Liver (tissue), 9 donors: ENCODE measurements around the gene AREL1. TPM values are rescaled to one million over a fixed set of nuclear protein-coding genes. Genes with fewer than 3 reads are reported as not detected.

Experiments used
- DNase-seq: peaks from one replicate; pipeline ENCODE4 v3.0.0-alpha.2; 2017; ENCODE audit warnings: low spot score
- H3K27ac ChIP-seq, 2 donors: one replicate each; pipeline ENCODE4 v1.7.0; 2013; ENCODE audit warnings: inconsistent platforms in 2 of 2, low read length in 2 of 2, control low read depth in 1 of 2, low read depth in 1 of 2, mild to moderate bottlenecking in 1 of 2
- H3K27me3 ChIP-seq, 4 donors: one replicate each; pipeline versions ENCODE4 v1.6.1 to v1.7.0; 2013; ENCODE audit warnings: low read length in 3 of 4, inconsistent platforms in 1 of 4, mild to moderate bottlenecking in 1 of 4, moderate library complexity in 1 of 4; ENCODE audit not compliant: control insufficient read depth in 4 of 4, insufficient read depth in 4 of 4
- H3K36me3 ChIP-seq, 4 donors: one replicate each; pipeline versions ENCODE4 v1.6.1 to v1.7.0; 2013; ENCODE audit warnings: low read length in 3 of 4, mild to moderate bottlenecking in 3 of 4, low read depth in 1 of 4, moderate library complexity in 1 of 4; ENCODE audit not compliant: control insufficient read depth in 4 of 4, insufficient read depth in 3 of 4
- H3K4me1 ChIP-seq, 4 donors: one replicate each; pipeline versions ENCODE4 v1.6.1 to v1.7.0; 2013; ENCODE audit warnings: low read length in 3 of 4, mild to moderate bottlenecking in 3 of 4, moderate library complexity in 1 of 4; ENCODE audit not compliant: control insufficient read depth in 4 of 4, insufficient read depth in 4 of 4
- H3K4me3 ChIP-seq, 3 donors: one replicate each; pipeline versions ENCODE4 v1.6.1 to v1.7.0; 2013; ENCODE audit warnings: low read length in 3 of 3, control low read depth in 1 of 3, low read depth in 1 of 3, mild to moderate bottlenecking in 1 of 3
- H3K9ac ChIP-seq, 2 donors: one replicate each; pipeline ENCODE4 v1.7.0; 2013; ENCODE audit warnings: low read length in 2 of 2, mild to moderate bottlenecking in 2 of 2, moderate library complexity in 2 of 2, control low read depth in 1 of 2, low read depth in 1 of 2
- H3K9me3 ChIP-seq, 4 donors: one replicate each; pipeline versions ENCODE4 v1.6.1 to v1.7.0; 2013; ENCODE audit warnings: low read length in 3 of 4; ENCODE audit not compliant: control insufficient read depth in 4 of 4
- ATF3 ChIP-seq: IDR thresholded peaks from 2 replicates; pipeline ENCODE4 v1.6.1; 2016; ENCODE audit warnings: antibody characterized with exemption
- EGR1 ChIP-seq, 2 donors: IDR thresholded peaks; 2 replicates each; pipeline ENCODE4 v1.6.1; 2016 to 2018; ENCODE audit warnings: antibody characterized with exemption in 2 of 2, low read depth in 2 of 2
- FOXA1 ChIP-seq: IDR thresholded peaks from 2 replicates; pipeline ENCODE4 v1.6.1; 2016; ENCODE audit warnings: antibody characterized with exemption
- FOXA2 ChIP-seq: IDR thresholded peaks from 2 replicates; pipeline ENCODE4 v1.6.1; 2016; ENCODE audit warnings: antibody characterized with exemption
- GABPA ChIP-seq, 2 donors: IDR thresholded peaks in 1 of 2; conservative IDR thresholded peaks in 1 of 2; 2 replicates each; pipeline ENCODE4 v1.6.1; 2016; ENCODE audit warnings: antibody characterized with exemption in 2 of 2, mild to moderate bottlenecking in 1 of 2, moderate library complexity in 1 of 2
- HNF4A ChIP-seq, 2 donors: conservative IDR thresholded peaks; 2 replicates each; pipeline ENCODE4 v1.6.1; 2016; ENCODE audit warnings: antibody characterized with exemption in 2 of 2, mild to moderate bottlenecking in 2 of 2
- HNF4G ChIP-seq: IDR thresholded peaks from 2 replicates; pipeline ENCODE4 v1.6.1; 2016; ENCODE audit warnings: antibody characterized with exemption
- JUND ChIP-seq, 2 donors: IDR thresholded peaks; 2 replicates each; pipeline ENCODE4 v1.6.1; 2016; ENCODE audit warnings: antibody characterized with exemption in 2 of 2
- NR2F2 ChIP-seq: IDR thresholded peaks from 2 replicates; pipeline ENCODE4 v1.6.1; 2016; ENCODE audit warnings: antibody characterized with exemption
- RAD21 ChIP-seq, 2 donors: IDR thresholded peaks; 2 replicates each; pipeline ENCODE4 v1.6.1; 2016; ENCODE audit warnings: antibody characterized with exemption in 2 of 2, mild to moderate bottlenecking in 2 of 2
- REST ChIP-seq: IDR thresholded peaks from 2 replicates; pipeline ENCODE4 v1.6.1; 2016; ENCODE audit warnings: antibody characterized with exemption, mild to moderate bottlenecking
- RXRA ChIP-seq, 2 donors: IDR thresholded peaks; 2 replicates each; pipeline ENCODE4 v1.6.1; 2017 to 2018; ENCODE audit warnings: antibody characterized with exemption in 2 of 2, mild to moderate bottlenecking in 1 of 2
- SP1 ChIP-seq: IDR thresholded peaks from 2 replicates; pipeline ENCODE4 v1.6.1; 2018; ENCODE audit warnings: antibody characterized with exemption, mild to moderate bottlenecking
- TAF1 ChIP-seq: conservative IDR thresholded peaks from 2 replicates; pipeline ENCODE4 v1.6.1; 2016; ENCODE audit warnings: antibody characterized with exemption, mild to moderate bottlenecking
- YY1 ChIP-seq: IDR thresholded peaks from 2 replicates; pipeline ENCODE4 v1.6.1; 2016; ENCODE audit warnings: antibody characterized with exemption, mild to moderate bottlenecking
- ZBTB33 ChIP-seq: IDR thresholded peaks from 2 replicates; pipeline ENCODE4 v1.6.1; 2016; ENCODE audit warnings: antibody characterized with exemption
- WGBS: extraction: QIAGEN DNeasy Blood & Tissue Kit; methylation state at CpG from one replicate; pipeline ENCODE4 v1.1.7; 2013; 5-methylcytosine and 5-hydroxymethylcytosine counted together
- polyA plus RNA-seq, 2 donors: library from polyadenylated mRNA; stranded (reverse) in 1 of 2; unstranded in 1 of 2; fragments of 200-250 nt in 1 of 2; fragments of >200 nt in 1 of 2; fragmentation: Nextera tagmentation in 1 of 2; extraction: Ambion mirVana in 1 of 2; gene quantifications; one replicate each; pipeline versions ENCODE4 v1.2.1 to v1.2.3, GENCODE V29; 2013 to 2015
- total RNA-seq, 2 donors: library from RNA; depleted of rRNA; stranded (reverse); fragments of >200 nt; gene quantifications; one replicate each; pipeline ENCODE4 v1.2.3, GENCODE V29; 2014
- TF ChIP-seq, protein P1 (sequence below): IDR thresholded peaks from 2 replicates; pipeline ENCODE4 v1.6.1; 2016; ENCODE audit warnings: antibody characterized with exemption
- TF ChIP-seq, protein P2 (sequence below): fragments of 150-350 bp; IDR thresholded peaks from 2 replicates; pipeline ENCODE4 v1.5.1; 2017; ENCODE audit warnings: improper control_type of control experiment, low read depth, low read length; ENCODE audit not compliant: missing input control
- donor health status: healthy.
- donor health status: healthy.
- donor health status: healthy.
- donor health status: healthy.
- donor health status: healthy.

The AREL1 gene
- total and polyA plus RNA-seq, 4 donors: 5.6 to 26.6 (median 13.2) TPM

DNA sequence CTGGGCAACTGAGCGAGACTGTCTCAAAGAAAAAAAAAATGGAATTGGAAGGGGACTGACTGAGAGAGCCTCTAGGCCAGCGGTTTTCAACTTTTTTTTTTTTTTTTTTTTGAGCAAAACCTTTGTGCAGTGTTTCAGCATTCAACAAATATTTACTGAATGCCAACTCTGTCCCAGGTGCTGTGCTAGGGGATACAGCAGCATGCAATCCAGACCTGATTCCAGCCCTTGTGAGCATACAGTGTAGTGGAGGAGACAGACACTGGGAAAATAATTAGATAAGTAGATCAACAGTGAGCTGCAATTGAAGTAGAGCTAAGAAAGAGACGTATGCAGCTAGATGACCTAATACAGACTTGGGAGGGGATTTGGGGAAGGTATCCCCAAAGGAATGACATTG, 77.0 kb downstream of the AREL1 start (continued):
- peak; percentile 54 for TF ChIP-seq SP1

DNA sequence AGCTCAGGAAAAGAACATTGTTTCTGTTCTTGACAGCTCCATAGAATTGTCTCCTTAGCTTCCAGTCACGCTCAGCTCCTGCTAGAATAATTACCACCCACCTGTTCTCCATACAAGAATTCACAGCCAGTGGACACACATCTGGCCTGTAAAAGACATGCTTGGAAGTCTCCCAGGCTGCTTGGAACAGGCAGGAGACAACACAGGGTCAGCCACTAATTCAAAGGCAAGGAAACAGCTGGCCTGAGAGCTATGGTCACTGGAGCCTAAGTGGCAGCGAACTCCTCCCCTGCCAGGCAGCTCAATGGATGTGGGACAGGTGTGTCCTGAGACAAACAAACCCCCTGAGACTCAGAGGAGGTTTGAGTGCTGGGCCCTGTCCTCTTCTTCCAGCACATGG, 77.9 kb downstream of the AREL1 start:
- no peak for TF ChIP-seq GABPA (IDR thresholded peaks at IDR 0.05 in 1 of 2, conservative IDR thresholded peaks at IDR 0.05 in 1 of 2)
- no peak for TF ChIP-seq RXRA (IDR thresholded peaks at IDR 0.05)
- TF ChIP-seq REST: no peak
- no peak for TF ChIP-seq YY1
- TF ChIP-seq EGR1 (IDR thresholded peaks at IDR 0.05; ENCODE audit: low read depth in 2 of 2): no peak
- no peak for TF ChIP-seq HNF4A (conservative IDR thresholded peaks at IDR 0.05)
- no peak for TF ChIP-seq NR2F2
- TF ChIP-seq TAF1: no peak
- no peak for TF ChIP-seq RAD21 (IDR thresholded peaks at IDR 0.05)
- TF ChIP-seq FOXA1: no peak
- no peak for TF ChIP-seq SP1
- Histone ChIP-seq H3K4me3 (no peak overlapping the region), H3K36me3 (no peaks in the 10 kb centered on the region), H3K27ac (no peak overlapping the region), H3K4me1 (peaks cover 3 to 9% (median 9%) of the 10 kb centered on the region in 4 donors), H3K9me3 (no peaks in the 10 kb centered on the region), H3K27me3 (no peaks in the 10 kb centered on the region), H3K9ac (no peak overlapping the region)
- no peak for DNase-seq
- WGBS: 92% methylated on average over 2 of the region's 2 CpGs

- WGBS: 100% methylated on average over 1 of the region's 1 CpG
- H3K4me3 ChIP-seq: no peak overlapping the region
- no peaks in the 10 kb centered on the region for H3K36me3 ChIP-seq
- DNase-seq: no peak
- H3K27me3 ChIP-seq: no peaks in the 10 kb centered on the region
- TF ChIP-seq ATF3 (no peak), YY1 (no peak), REST (no peak), HNF4A (conservative IDR thresholded peaks at IDR 0.05) (no peak), JUND (IDR thresholded peaks at IDR 0.05) (no peak), FOXA2 (no peak), FOXA1 (no peak), HNF4G (no peak), GABPA (IDR thresholded peaks at IDR 0.05 in 1 of 2, conservative IDR thresholded peaks at IDR 0.05 in 1 of 2) (no peak), SP1 (no peak), NR2F2 (no peak), ZBTB33 (no peak)
- TF ChIP-seq, protein P1, sequence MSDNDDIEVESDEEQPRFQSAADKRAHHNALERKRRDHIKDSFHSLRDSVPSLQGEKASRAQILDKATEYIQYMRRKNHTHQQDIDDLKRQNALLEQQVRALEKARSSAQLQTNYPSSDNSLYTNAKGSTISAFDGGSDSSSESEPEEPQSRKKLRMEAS: no peak
- TF ChIP-seq, protein P2, sequence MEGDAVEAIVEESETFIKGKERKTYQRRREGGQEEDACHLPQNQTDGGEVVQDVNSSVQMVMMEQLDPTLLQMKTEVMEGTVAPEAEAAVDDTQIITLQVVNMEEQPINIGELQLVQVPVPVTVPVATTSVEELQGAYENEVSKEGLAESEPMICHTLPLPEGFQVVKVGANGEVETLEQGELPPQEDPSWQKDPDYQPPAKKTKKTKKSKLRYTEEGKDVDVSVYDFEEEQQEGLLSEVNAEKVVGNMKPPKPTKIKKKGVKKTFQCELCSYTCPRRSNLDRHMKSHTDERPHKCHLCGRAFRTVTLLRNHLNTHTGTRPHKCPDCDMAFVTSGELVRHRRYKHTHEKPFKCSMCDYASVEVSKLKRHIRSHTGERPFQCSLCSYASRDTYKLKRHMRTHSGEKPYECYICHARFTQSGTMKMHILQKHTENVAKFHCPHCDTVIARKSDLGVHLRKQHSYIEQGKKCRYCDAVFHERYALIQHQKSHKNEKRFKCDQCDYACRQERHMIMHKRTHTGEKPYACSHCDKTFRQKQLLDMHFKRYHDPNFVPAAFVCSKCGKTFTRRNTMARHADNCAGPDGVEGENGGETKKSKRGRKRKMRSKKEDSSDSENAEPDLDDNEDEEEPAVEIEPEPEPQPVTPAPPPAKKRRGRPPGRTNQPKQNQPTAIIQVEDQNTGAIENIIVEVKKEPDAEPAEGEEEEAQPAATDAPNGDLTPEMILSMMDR: no peak
- no peak overlapping the region for H3K27ac ChIP-seq
- H3K9ac ChIP-seq: no peak overlapping the region
- peaks cover 3 to 9% (median 9%) of the 10 kb centered on the region in 4 donors for H3K4me1 ChIP-seq
- no peaks in the 10 kb centered on the region for H3K9me3 ChIP-seq
These were observed 78.4 kb downstream of the AREL1 start for GRCh38 chr14:74634481-74634880.
